H1 (cell line): ENCODE data around the gene TSEN2. TPM values are rescaled to one million over a fixed set of nuclear protein-coding genes. Genes with fewer than 3 reads are reported as not detected.

Source experiments
- CTCF ChIA-PET: fragments of 300-600 bp; sonication (Branson Sonifier 250); formaldehyde crosslinking; loops from one replicate; lab custom pipeline; 2021; ENCODE audit not compliant: partially characterized antibody; lab: Charles Lee
- POLR2A ChIA-PET: fragments of 300-600 bp; sonication (Branson Sonifier 250); formaldehyde crosslinking; loops from one replicate; lab custom pipeline; 2021; ENCODE audit warnings: inconsistent platforms; ENCODE audit not compliant: partially characterized antibody; lab: Charles Lee
- DNase-seq, 2 experiments: peaks; one replicate each; pipeline versions ENCODE4 v3.0.0 to v3.0.0-alpha.2; 2010 to 2022; ENCODE audit warnings: low spot score in 2 of 2, low read depth in 1 of 2, mixed read lengths in 1 of 2
- FAIRE-seq: peaks from 2 replicates; lab custom pipeline; 2011; peaks lifted over from hg19 to GRCh38; lab: Jason Lieb, UNC
- H2AFZ ChIP-seq: 2 replicates; pipeline ENCODE4 v1.8.1; 2012; ENCODE audit warnings: low read length, inconsistent platforms
- H2AK5ac ChIP-seq: 2 replicates; pipeline ENCODE4 v1.6.1; 2013; ENCODE audit warnings: low read depth, low read length
- H2BK120ac ChIP-seq: replicated peaks from 2 replicates; pipeline ENCODE3; 2013; ENCODE audit warnings: low read depth, low read length, inconsistent platforms
- H2BK12ac ChIP-seq: 2 replicates; pipeline ENCODE4 v1.6.1; 2013; ENCODE audit warnings: low read depth, low read length
- H2BK15ac ChIP-seq: 2 replicates; pipeline ENCODE4 v1.6.1; 2013; ENCODE audit warnings: low read length
- H2BK20ac ChIP-seq: 2 replicates; pipeline ENCODE4 v1.6.1; 2013; ENCODE audit warnings: low read length
- H2BK5ac ChIP-seq: 2 replicates; pipeline ENCODE4 v1.6.1; 2013; ENCODE audit warnings: low read depth, low read length
- H3K14ac ChIP-seq: 2 replicates; pipeline ENCODE4 v1.6.1; 2013; ENCODE audit warnings: inconsistent platforms; ENCODE audit not compliant: insufficient read length
- H3K18ac ChIP-seq: 2 replicates; pipeline ENCODE4 v1.6.1; 2013; ENCODE audit warnings: low read length; ENCODE audit errors: extremely low read depth
- H3K23ac ChIP-seq: 2 replicates; pipeline ENCODE4 v1.6.1; 2013; ENCODE audit warnings: inconsistent platforms; ENCODE audit not compliant: insufficient read length
- H3K23me2 ChIP-seq: 2 replicates; pipeline ENCODE4 v1.6.1; 2013; ENCODE audit warnings: low read depth, low read length
- H3K27ac ChIP-seq: 2 replicates; pipeline ENCODE4 v1.6.1; 2011; ENCODE audit warnings: low read depth, low read length, inconsistent platforms
- H3K27me3 ChIP-seq, 4 experiments: replicated peaks in 1 of 4; 1 replicate in 1 of 4; 2 replicates in 3 of 4; pipeline versions ENCODE4 v1.6.1 to v1.8.1; 2011 to 2013; ENCODE audit warnings: low read length in 3 of 4, mild to moderate bottlenecking in 3 of 4, inconsistent platforms in 2 of 4, mixed read lengths in 2 of 4, moderate library complexity in 1 of 4; ENCODE audit not compliant: control insufficient read depth in 3 of 4, insufficient read depth in 3 of 4; ENCODE audit errors: extremely low read depth in 1 of 4
- H3K36me3 ChIP-seq, 4 experiments: 2 replicates each; pipeline versions ENCODE4 v1.6.1 to v1.8.1; 2011 to 2013; ENCODE audit warnings: mild to moderate bottlenecking in 4 of 4, low read length in 3 of 4, moderate library complexity in 2 of 4, control low read depth in 1 of 4, inconsistent platforms in 1 of 4; ENCODE audit not compliant: insufficient read depth in 4 of 4, control insufficient read depth in 2 of 4
- H3K4ac ChIP-seq: replicated peaks from 2 replicates; pipeline ENCODE3; 2013; ENCODE audit warnings: low read length, low read depth, mixed read lengths, inconsistent platforms; ENCODE audit not compliant: insufficient read length
- H3K4me1 ChIP-seq, 4 experiments: replicated peaks in 1 of 4; 1 replicate in 1 of 4; 2 replicates in 3 of 4; pipeline versions ENCODE4 v1.6.1 to v1.8.1; 2011 to 2013; ENCODE audit warnings: low read length in 3 of 4, inconsistent platforms in 2 of 4, mixed read lengths in 1 of 4; ENCODE audit not compliant: insufficient read depth in 4 of 4, control insufficient read depth in 3 of 4
- H3K4me2 ChIP-seq, 2 experiments: 2 replicates each; pipeline versions ENCODE4 v1.6.1 to v1.8.1; 2011 to 2013; ENCODE audit warnings: low read depth in 2 of 2, low read length in 2 of 2, control low read depth in 1 of 2, inconsistent platforms in 1 of 2, mild to moderate bottlenecking in 1 of 2; ENCODE audit not compliant: insufficient read depth in 1 of 2
- H3K4me3 ChIP-seq, 4 experiments: fragments of 200-600, 300-600 bp in 1 of 4; sonication (generic), shearing (Covaris generic), sonication (Bioruptor Twin) in 1 of 4; 2 replicates each; pipeline versions ENCODE4 v1.5.1 to v1.8.1; 2011 to 2016; ENCODE audit warnings: low read length in 4 of 4, low read depth in 3 of 4, control low read depth in 2 of 4, inconsistent platforms in 2 of 4, mild to moderate bottlenecking in 2 of 4, mixed read lengths in 1 of 4, moderate library complexity in 1 of 4; ENCODE audit not compliant: insufficient read depth in 2 of 4; ENCODE audit errors: extremely low read depth in 1 of 4
- H3K56ac ChIP-seq: replicated peaks from 2 replicates; pipeline ENCODE3; 2013; ENCODE audit warnings: low read depth, mild to moderate bottlenecking, mixed read lengths, low read length, inconsistent platforms; ENCODE audit not compliant: insufficient read length
- H3K79me1 ChIP-seq: 2 replicates; pipeline ENCODE4 v1.6.1; 2013; ENCODE audit warnings: low read depth, low read length, control low read depth
- H3K79me2 ChIP-seq, 2 experiments: 2 replicates each; pipeline versions ENCODE4 v1.6.1 to v1.8.1; 2012 to 2013; ENCODE audit warnings: low read length in 2 of 2, mild to moderate bottlenecking in 2 of 2, inconsistent platforms in 1 of 2; ENCODE audit not compliant: insufficient read depth in 2 of 2, control insufficient read depth in 1 of 2
- H3K9ac ChIP-seq, 4 experiments: replicated peaks in 1 of 4; 1 replicate in 1 of 4; 2 replicates in 3 of 4; pipeline versions ENCODE4 v1.6.1 to v1.8.1; 2011 to 2013; ENCODE audit warnings: low read depth in 3 of 4, low read length in 3 of 4, control low read depth in 2 of 4, mild to moderate bottlenecking in 2 of 4, moderate library complexity in 2 of 4, inconsistent platforms in 1 of 4; ENCODE audit errors: extremely low read depth in 1 of 4
- H3K9me3 ChIP-seq, 2 experiments: 2 replicates each; pipeline versions ENCODE4 v1.6.1 to v1.8.1; 2012 to 2013; ENCODE audit warnings: mild to moderate bottlenecking in 2 of 2, moderate library complexity in 2 of 2, control low read depth in 1 of 2, inconsistent platforms in 1 of 2, low read depth in 1 of 2, low read length in 1 of 2, mixed read lengths in 1 of 2; ENCODE audit not compliant: insufficient read depth in 2 of 2
- H4K20me1 ChIP-seq, 2 experiments: replicated peaks in 1 of 2; 2 replicates each; pipeline versions ENCODE3 to v1.8.1; 2011 to 2013; ENCODE audit warnings: inconsistent platforms in 2 of 2, low read length in 2 of 2, mild to moderate bottlenecking in 1 of 2; ENCODE audit not compliant: insufficient read depth in 2 of 2, control insufficient read depth in 1 of 2
- H4K5ac ChIP-seq: 2 replicates; pipeline ENCODE4 v1.6.1; 2013; ENCODE audit warnings: low read length, low read depth, mixed read lengths, inconsistent platforms; ENCODE audit not compliant: insufficient read length
- H4K8ac ChIP-seq: 2 replicates; pipeline ENCODE4 v1.8.0; 2013; ENCODE audit warnings: mild to moderate bottlenecking, moderate library complexity, low read length, inconsistent platforms; ENCODE audit not compliant: insufficient read depth; ENCODE audit errors: extremely low read depth
- H4K91ac ChIP-seq: replicated peaks from 2 replicates; pipeline ENCODE3; 2013; ENCODE audit warnings: low read length, mixed read lengths, inconsistent platforms; ENCODE audit not compliant: insufficient read length
- CTCF ChIP-seq, 3 experiments: IDR thresholded peaks; 1 replicate in 2 of 3; 2 replicates in 1 of 3; pipeline versions ENCODE4 v1.5.1 to v1.6.1; 2011; ENCODE audit warnings: low read length in 3 of 3, mild to moderate bottlenecking in 3 of 3, inconsistent platforms in 2 of 3, low read depth in 1 of 3, moderate library complexity in 1 of 3; ENCODE audit not compliant: insufficient read depth in 1 of 3; ENCODE audit errors: control extremely low read depth in 1 of 3
- GTF2F1 ChIP-seq: IDR thresholded peaks from 2 replicates; pipeline ENCODE4 v1.6.1; 2012; ENCODE audit warnings: low read depth, low read length, improper control_type of control experiment, borderline replicate concordance
- POLR2AphosphoS5 ChIP-seq: IDR thresholded peaks from 2 replicates; pipeline ENCODE4 v1.6.1; 2011; ENCODE audit warnings: low read depth, low read length
- RAD21 ChIP-seq, 2 experiments: IDR thresholded peaks in 1 of 2; conservative IDR thresholded peaks in 1 of 2; 2 replicates each; pipeline ENCODE4 v1.6.1; 2011; ENCODE audit warnings: low read depth in 2 of 2, low read length in 2 of 2, improper control_type of control experiment in 1 of 2, inconsistent platforms in 1 of 2, mild to moderate bottlenecking in 1 of 2, moderate library complexity in 1 of 2
- RBBP5 ChIP-seq: IDR thresholded peaks from 2 replicates; pipeline ENCODE4 v1.7.1; 2012; ENCODE audit warnings: low read depth, mild to moderate bottlenecking, inconsistent platforms, low read length, moderate library complexity, borderline replicate concordance
- SIRT6 ChIP-seq: IDR thresholded peaks from one replicate; pipeline ENCODE4 v1.7.1; 2012; ENCODE audit warnings: low read length, inconsistent platforms
- WGBS, 2 experiments: shearing (Covaris generic) in 1 of 2; methylation state at CpG; one replicate each; pipeline versions ENCODE4 v1.1.6 to v1.1.7; 2013 to 2015; ENCODE audit warnings: low lambda C conversion rate in 2 of 2, mixed read lengths in 2 of 2, inconsistent platforms in 1 of 2, low coverage in 1 of 2, missing lambda C conversion rate in 1 of 2; ENCODE audit not compliant: insufficient replicate concordance in 2 of 2, insufficient coverage in 1 of 2, insufficient read length in 1 of 2; ENCODE audit errors: extremely low coverage in 1 of 2, missing lambda C conversion rate in 1 of 2; 5-methylcytosine and 5-hydroxymethylcytosine counted together
- polyA plus RNA-seq, 7 experiments: library from polyadenylated mRNA; depleted of rRNA in 3 of 7; stranded (reverse) in 5 of 7; unstranded in 2 of 7; fragments of >200 nt in 5 of 7; fragments of 200-250 nt in 2 of 7; gene quantifications; 1 replicate in 5 of 7; 2 replicates in 1 of 7; 4 replicates in 1 of 7; pipeline versions ENCODE4 v1.2.1 to v1.2.3, GENCODE V29; 2011 to 2013; ENCODE audit warnings: missing spikeins in 2 of 7, mixed read lengths in 2 of 7
- total RNA-seq: library from RNA; stranded (reverse); fragmentation: NEBNext Ultra II Directional; extraction: Animal tissue kit (Norgen Biotek cat#: 25700); gene quantifications from 2 replicates; pipeline ENCODE4 v1.2.1, GENCODE V29; 2021
- TF ChIP-seq, protein P1 (sequence below): IDR thresholded peaks from 2 replicates; pipeline ENCODE4 v1.6.1; 2011; ENCODE audit warnings: low read depth, mild to moderate bottlenecking, low read length; ENCODE audit not compliant: insufficient read depth

The TSEN2 gene
- total and polyA plus RNA-seq, 2 of the 8 experiments (the other 6 are each of a cell fraction or from before 2014, with no cell fraction given), result 16.1 to 22.4 TPM

DNA sequence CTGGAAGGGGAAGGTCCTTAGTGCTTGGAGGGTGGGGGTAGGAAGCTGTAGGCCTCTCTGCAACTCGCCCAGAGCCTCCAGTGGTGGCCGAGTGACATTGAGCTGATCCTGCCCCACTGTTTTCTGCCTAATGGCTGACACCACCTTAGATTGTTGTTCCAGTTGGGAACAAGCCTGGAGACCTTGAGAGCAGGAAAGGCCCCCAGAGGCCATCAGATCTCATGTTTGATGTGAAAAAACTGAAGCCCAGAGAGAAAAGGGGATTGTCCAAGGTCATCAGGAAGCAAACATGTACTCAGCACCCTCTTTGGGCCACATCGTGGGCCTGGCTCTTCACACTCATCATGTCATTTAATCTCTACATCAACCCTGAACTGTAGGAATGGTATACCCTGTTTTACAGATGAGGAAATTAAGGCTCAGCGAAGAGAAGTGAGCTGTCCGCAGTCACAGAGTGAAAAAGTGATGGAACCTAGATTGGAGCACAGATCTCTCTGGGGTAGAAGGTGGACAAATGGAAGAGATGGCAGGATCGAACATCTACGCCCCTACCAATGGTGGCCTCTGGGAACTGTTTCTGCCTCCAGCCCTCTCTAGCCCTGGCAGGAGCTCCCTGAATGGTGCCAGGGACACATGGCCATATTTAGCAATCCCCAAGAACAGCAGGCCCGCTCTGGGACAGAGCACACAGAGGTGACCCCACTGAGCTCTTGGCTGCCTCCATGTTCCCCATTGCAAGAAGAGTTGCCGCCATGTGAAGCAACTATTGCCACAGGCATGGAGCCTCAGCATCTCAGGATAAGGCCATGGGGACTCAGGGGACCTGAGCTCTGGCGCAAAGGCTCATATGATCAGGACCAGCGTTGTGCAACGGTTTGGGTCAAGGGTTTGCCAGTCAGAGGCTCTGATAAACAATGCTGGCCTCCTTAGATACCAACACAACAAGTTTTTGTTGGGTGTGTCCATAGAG lies 31.6 kb upstream of the TSEN2 start:
- Histone ChIP-seq H3K18ac (no peak overlapping the region), H3K4me3 (no peak overlapping the region), H2AFZ (no peak overlapping the region), H3K27me3 (no peaks in the 10 kb centered on the region), H2BK15ac (no peak overlapping the region), H3K4ac (no peak overlapping the region), H3K14ac (no peak overlapping the region), H3K79me2 (no peaks in the 10 kb centered on the region), H4K91ac (no peak overlapping the region), H3K23me2 (no peaks in the 10 kb centered on the region), H3K56ac (no peak overlapping the region), H2BK20ac (no peak overlapping the region), H2BK120ac (no peak overlapping the region), H3K4me2 (no peak overlapping the region), H2BK12ac (no peak overlapping the region), H2AK5ac (no peak overlapping the region), H3K9me3 (no peaks in the 10 kb centered on the region), H4K8ac (no peak overlapping the region), H3K9ac (no peak overlapping the region), H3K4me1 (no peaks in the 10 kb centered on the region; a peak in 1 of 7 replicates), H3K36me3 (no peaks in the 10 kb centered on the region), H3K79me1 (no peaks in the 10 kb centered on the region), H4K20me1 (no peaks in the 10 kb centered on the region), H2BK5ac (no peak overlapping the region), H3K23ac (no peak overlapping the region), H3K27ac (no peak overlapping the region), H4K5ac (no peak overlapping the region)
- FAIRE-seq (no peak), DNase-seq (no peak)
- POLR2A ChIA-PET, result interaction anchor here (0.7 kb wide), 1 partner anchor 24 kb away, joined by 3 read pairs; no protein-coding TSS in a partner anchor
- CTCF ChIA-PET, result interaction anchor here (1.0 to 1.2 kb wide), 4 partner anchors 9 to 31 kb away, joined by 3 to 5 read pairs (median 4); no protein-coding TSS in a partner anchor
- 91% methylated on average over 12 of the region's 12 CpGs; no CpG with 5 or more reads in 1 of the 2 experiments for WGBS, 2 experiments
- no peak for TF ChIP-seq GTF2F1
- no peak for TF ChIP-seq RAD21 (IDR thresholded peaks at IDR 0.05 in 1 of 2, conservative IDR thresholded peaks at IDR 0.05 in 1 of 2; ENCODE audit: low read depth in 2 of 2, low read length in 2 of 2)
- TF ChIP-seq SIRT6, result no peak
- TF ChIP-seq RBBP5, result no peak
- no peak for TF ChIP-seq CTCF (IDR thresholded peaks at IDR 0.05; ENCODE audit: control extremely low read depth in 1 of 3, insufficient read depth in 1 of 3, low read depth in 1 of 3, low read length in 3 of 3)
- TF ChIP-seq POLR2AphosphoS5, result no peak
- TF ChIP-seq, protein P1, sequence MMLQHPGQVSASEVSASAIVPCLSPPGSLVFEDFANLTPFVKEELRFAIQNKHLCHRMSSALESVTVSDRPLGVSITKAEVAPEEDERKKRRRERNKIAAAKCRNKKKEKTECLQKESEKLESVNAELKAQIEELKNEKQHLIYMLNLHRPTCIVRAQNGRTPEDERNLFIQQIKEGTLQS, result no peak
